NCI-H2107 treated with DMSO at 0.1 percent for 48 hours (cell line): ENCODE data around the gene CYTL1.
"Not testable (repeated sequence)": the region's sequence is repeated elsewhere in the genome, so short reads cannot be mapped to it uniquely, and the experiment has no call there.

Experiments used
- DNase-seq: peaks from one replicate; lab custom pipeline; 2025; ENCODE audit not compliant: unreplicated experiment; lab: John Stamatoyannopoulos, UW

Gene CYTL1

DNA sequence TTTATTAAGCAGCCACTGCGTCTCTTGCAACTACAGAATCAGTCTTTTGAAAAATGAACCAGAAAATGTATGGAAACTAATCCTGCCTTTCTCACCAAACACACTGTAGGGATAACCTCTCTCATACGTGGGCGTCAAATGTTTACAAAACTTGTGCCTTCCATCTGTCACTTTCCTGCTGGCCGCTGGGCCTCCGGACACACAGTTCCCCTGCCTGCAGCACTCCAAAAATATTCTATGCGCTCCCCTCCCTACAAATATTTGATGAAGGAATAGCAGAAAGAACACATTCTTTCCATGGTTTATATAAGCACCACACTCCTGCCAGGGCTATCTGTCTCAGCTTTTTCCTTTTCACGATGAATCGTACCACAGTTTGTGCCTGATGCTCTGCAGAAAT is 14.9 kb upstream of the CYTL1 start:
- DNase-seq: no peak

DNA sequence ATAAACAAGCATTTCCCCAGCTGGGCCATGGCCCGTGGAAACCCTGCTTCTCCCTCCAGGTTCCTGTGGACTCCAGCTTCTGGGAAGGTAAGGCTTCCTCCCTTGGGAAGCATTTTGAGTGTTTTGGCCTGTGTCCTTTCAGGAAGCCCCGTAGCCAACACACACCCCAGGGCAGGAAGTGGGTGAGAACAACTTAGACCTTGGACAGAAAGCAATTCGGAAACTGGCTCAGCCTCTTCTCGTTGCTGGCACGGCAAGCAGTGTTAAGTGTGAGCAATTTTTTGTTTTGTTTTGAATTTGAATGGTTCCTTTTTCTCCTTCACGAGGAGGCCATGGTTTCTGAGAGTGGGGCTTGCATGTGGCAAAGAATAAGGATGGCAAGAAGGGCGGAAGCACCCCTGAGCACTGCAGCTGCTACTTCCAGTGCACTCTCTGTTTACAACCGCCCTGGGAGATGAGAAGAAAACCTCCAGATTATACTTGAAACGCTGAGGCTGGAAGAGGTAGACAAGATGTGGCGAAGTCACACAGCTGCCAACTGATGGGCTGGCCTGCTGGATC is 14.1 kb upstream of the CYTL1 start:
- DNase-seq: no peak

DNA sequence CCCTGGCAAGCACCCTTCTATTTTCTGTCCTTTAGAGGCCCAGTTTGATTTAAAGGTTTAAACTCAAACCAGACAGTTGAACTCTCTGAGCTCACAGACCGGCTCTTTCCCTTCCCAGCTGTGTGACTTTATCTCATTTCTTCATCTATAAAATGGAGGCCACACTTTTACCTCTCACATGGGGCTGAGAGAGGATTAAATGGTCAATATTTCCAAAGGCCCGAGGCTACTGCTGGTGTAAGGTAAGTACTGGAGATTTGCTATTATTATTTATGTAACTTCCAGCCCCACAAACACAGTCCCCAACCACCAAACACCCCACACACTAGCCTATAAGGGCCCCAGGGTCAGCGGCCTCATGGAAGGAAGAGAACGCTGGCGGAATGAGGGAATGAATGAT is 13.6 kb upstream of the CYTL1 start:
- DNase-seq: no peak

DNA sequence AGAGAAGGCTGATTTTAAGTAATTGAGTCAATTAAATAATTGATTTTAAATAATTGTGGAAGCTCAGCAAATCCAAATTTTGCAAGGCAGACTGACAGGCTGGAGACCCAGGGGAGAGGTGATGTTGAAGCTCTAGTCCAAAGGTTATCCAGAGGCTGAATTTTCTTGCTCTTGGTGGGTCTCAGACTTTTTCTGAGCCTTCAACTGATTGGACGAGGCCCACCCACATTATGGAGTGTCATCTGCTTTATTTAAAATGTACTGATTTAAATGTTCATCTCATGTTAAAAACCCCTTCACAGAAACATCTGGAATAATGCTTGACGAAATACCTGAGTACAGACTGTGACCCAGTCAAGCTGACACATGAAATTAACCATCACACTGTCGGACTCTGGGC is 11.7 kb upstream of the CYTL1 start:
- DNase-seq: no peak

DNA sequence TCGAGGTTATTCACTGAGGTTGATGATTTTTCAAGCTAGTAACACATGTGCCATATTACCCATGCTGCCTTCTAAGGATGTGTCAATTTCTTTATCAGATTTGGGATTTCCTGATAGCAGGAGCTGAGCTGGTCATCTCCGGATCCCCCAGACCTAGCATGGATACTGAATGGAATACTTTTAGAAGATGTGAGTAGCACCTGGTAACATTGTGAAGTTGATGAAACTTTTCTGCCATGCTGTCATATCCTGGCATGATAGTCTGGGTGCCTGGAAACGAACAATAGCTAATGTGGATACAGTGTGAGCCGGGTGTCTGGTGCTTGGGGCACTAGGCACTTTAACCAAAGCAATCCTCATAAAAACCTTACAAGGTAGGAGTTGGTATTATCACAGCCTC is 11.0 kb upstream of the CYTL1 start:
- DNase-seq: no peak

DNA sequence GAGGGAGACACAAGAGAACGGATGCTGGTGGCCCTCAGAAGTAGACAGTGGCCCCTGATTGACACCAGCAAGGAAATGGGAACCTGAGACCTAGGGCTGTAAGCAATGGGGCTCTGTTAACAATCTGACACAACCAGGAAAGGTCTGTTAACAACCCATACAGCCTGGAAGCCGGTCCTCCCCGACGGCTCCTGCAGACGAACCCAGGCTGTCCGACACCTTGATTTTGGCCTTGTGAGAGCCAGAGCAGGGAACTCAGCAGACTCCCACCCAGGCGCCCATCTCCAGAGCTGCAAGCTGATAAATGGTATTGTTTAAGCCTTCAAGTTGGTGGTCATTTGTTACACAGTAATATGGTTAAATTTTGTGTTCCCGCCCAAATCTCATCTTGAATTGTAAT is 10.2 kb upstream of the CYTL1 start:
- DNase-seq: no peak

DNA sequence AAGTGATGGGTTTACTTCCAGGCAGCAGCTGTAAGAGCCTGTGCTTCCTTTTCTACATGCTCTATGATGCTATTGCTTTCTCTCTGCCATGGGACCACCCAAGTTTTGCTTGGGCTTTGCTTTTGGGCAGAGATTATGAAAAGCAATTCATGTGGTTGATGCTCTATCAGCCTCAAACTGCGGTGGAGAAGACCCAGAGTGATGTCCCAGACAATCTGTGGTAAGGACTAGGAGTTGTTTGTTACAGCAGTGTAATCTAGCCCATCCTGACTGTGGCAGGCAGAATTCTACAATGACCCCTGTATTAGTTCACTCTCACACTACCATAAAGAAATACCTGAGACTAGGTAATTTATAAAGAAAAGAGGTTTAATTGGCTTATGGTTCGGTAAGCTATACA is 9.2 kb upstream of the CYTL1 start:
- DNase-seq: no peak

DNA sequence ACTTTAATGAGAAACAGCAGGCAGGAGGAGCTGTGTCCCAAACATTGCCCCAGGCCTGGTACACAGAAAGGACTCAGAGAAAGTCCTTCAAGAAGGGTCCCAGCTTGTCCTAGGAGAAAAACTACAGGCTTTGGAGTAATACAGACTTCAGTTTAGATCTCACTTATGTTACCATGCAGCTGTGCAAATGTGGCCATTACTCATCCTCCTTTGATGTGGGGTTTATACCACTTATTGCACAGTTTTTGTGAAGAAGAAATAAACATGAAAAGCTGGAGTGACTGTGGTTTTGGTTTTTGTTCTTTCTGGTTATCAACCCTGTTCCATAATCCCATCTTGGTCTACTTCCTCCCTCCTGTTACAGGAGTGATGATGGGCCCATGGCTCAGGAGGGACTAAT is 8.1 kb upstream of the CYTL1 start:
- no peak for DNase-seq

DNA sequence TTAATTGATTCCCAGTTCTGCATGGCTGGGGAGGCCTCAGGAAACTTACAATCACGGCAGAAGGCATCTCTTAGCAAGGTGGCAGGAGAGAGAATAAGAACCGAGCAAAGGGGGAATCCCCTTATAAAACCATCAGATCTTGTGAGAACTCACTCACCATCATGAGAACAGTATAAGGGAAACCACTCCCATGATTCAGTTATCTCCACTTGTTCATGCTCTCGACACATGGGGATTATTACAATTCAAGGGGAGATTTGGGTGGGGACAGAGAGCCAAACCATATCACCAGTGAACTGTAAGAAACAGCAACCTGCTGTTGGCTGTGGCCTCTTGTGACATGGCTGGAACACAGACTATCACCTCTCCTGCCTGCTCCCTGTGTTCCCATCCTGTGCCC is 7.1 kb upstream of the CYTL1 start:
- DNase-seq: no peak

DNA sequence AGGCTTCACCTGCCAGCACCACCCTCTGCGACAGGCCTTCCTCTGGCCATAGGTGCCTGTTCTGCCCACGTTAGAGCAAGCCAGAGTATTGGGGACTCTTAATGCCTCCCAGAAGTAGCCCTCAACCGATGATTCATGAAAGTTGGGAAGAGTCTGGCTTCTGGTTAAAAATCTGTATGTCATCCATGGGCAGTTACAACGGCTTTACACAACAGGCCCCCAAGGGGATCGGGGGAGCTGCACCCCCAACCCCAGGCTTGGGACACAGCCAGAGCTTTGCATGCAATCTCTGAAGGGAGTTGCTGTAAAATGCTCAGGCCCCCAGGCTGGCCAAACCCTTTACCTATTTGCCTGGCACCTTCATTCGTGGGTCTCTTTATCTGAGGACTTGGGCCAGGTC is 5.4 kb upstream of the CYTL1 start:
- DNase-seq: no peak

DNA sequence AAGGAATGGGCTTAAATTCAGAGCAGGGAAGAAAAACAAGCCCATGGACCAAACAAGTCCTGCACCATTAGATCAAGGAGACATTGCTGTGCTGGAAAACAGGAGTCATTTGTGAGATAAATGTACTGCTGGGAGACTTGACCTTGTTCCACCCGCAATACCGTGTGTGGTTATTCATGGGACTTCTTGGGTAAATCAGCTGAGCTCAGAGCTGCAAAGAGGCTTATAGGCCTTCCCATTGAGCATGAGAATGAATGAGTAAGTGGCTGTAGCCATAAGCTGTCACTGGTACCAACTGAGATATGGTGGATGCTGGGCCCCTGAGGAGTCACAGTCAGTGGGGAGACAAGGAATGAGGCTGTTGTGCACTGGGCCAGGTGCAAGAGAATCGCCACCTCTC is 2.3 kb upstream of the CYTL1 start:
- no peak for DNase-seq

DNA sequence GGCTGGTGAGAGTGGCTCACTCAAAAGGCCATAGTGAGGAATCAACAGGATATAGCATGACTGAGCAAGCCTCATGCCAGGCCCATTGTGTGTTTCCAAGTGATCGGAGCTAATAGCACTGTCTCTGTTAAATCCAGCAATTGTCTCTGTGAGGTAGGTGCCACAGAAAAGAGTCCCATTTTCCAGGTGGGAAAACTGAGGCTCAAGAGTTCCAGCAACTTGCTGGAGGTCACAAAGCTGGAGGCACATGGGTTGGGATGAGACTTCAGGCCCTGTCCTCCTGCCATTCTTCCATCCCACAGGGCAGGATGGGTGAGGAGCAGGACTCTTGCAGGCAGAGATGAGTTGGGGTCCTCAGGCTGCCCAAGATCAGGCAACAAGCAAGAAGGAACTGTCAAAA is 1.1 kb upstream of the CYTL1 start:
- DNase-seq: no peak

DNA sequence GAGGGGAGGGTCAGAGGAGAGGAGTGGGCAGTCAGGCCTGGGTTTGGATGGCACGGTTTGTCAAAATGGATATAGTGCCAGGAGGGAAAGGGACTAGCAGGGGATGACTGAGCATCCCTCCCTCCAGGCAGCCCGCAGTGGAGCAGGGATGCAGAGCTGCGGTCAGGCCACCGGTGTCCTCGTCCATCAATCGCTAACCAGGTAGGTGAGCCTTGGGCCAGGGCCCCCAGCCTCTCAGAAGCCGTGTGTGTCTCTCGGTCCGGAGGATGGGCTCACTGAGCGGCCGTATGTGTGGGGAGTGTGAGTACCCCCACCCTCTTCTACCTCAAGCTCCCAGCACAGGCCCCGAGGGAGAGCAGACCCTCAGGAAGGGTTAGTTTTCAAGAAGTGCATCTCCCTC is 538 bp upstream of the CYTL1 start:
- no peak for DNase-seq

DNA sequence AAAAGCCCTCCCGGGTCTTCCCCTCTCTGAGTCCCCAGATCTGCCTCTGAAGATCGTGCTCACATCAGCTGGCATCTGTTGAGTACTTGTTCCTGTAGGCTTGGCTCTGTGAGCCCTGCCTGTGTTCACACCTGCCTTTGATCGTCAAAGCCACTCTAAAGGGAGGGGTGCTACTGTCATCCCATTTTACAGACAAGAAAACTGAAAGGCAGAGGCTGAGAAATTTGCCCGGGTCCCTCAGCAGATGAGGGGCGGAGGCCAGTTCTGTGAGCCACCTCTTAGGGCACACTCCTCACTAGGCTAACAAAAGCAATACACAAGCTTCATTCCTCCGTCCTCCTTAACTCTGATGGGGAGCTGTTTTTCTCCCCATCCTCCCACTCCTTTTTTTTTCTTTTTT is 655 bp downstream of the CYTL1 start:
- DNase-seq: no peak

DNA sequence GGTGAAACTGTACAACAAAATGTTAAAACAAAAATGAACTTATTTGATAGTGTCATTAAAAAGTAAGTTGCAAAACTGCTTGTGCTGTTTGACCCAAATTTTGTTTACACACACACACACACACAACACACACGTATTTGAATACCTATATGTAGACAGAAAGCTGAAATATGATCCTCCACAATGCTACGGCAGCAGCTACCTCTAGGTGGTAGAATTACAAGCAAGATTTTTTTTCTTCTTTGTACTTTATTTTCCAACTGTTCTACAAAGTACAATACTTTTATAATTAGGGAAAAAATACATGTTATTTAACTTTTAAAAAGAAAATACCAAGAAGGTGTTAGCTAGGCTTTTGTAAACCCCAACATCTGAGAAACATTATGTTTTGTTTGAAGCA is 1.2 kb downstream of the CYTL1 start:
- DNase-seq: peak; percentile 4

DNA sequence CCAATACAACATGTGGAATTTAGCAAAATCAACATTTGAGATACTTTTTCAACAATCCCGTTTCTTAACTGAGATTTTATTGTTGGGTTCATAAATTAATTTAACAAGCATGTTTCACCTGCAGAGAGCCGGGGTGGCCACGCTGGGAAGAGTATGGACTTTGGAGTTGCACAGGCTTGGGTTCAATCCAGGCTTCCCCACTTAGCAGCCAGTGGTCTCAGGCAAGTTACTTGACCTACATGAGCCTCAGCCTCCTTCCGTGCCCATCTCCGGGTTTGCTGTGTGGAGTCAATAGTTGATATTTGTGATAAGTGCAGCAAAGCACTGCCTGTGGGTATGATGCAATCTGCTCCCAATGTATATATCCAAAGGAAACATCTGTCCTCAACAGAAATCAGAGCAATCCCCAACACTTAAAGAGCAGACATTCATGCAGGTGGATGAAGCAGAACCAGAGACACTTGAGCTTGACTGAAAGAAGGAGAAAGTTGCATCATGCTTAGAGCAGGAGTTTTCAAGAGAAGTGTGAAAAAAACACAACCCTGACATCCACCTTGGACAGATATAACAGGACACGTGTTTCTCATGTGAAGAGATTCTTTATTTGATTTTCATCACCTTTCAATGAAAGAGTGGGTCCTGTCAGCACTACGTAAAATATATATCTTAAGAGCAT is 5.1 kb downstream of the CYTL1 start:
- DNase-seq: no peak

DNA sequence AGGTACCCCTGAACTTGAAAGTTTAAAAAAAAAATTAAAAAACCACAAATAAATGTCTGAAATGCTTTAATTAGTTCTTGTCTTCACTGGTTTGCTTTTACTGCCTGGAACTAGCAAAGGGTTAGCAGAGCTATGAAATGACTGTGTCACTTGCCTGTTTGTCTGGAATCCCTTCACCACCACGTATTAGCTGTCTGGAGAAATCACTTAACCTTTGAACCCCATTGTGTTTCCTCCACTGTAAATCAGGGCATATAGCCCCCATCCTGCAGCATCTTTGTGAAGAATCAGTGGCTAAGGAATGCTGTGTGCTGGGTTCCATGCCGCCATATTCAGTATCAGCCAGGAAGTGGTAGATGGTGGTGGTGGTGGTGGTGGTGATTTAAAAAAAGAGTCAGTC is 6.3 kb downstream of the CYTL1 start:
- DNase-seq: no peak

DNA sequence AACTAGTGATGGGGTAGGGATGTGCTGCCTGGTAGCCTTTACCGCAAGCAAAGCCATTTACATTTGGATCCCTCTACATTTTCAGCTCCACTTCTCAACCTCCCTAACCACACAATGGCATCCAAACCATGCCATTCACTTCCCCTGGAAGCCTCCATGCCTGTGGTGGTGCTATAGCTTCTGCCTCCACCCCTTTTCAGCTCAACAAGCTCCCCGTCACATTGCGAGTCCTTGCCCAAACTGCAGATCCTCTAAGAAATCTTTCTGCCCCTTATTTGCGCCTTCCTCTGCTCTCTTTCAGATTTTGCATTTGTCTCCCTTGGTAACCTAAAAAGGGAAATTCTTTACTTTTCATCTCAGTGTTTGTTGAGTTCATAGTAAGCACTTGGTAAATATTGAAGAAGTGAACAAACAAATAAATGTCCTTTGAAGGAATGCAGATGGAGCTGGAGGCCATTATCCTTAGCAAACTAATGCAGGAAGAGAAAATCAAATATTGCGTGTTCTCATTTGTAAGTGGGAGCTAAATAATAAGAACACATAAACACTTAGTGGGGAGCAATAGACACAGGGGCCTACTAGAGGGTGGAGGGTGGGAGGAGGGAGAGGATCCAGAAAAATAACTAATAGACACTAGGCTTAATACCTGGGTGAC is 6.9 kb downstream of the CYTL1 start:
- DNase-seq: no peak

DNA sequence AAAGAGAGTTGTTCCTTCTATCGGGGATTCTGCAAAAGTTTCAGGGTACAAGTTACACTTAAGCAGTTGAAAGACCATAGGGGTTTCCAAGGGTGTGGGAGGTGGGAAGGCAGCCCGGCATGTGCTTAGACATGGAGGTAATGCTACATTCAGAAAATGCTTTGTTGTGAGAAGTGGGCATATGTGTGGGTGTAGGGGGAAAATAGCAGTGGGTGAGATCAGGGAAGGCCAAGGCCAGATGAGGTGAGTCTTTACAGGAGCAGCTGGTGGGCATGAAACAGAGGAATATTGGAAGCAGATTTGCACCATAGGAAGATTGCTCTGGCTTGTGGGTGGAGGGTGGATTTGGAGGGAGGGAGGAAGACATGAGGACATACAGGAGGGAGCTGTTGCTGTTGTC is 8.3 kb downstream of the CYTL1 start:
- DNase-seq: no peak

DNA sequence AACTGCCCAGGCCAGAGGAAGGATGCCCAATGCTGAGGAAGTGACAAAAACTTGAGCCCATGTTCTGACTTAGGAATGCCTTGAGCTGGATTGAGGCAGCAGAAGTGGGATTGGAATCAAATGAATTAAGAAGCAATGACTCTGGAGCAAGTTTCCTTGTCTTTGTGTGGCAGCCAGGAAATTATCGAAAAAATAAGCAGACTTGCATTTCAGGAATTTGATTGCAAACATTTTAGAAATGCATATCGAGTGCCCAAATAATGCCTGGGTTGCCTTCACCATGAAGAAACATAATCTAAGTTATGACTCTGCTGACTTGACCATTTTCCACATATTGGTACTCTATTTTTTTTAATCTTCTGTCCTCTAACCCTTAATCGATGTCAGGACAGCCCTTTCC is 9.5 kb downstream of the CYTL1 start:
- DNase-seq: no peak

DNA sequence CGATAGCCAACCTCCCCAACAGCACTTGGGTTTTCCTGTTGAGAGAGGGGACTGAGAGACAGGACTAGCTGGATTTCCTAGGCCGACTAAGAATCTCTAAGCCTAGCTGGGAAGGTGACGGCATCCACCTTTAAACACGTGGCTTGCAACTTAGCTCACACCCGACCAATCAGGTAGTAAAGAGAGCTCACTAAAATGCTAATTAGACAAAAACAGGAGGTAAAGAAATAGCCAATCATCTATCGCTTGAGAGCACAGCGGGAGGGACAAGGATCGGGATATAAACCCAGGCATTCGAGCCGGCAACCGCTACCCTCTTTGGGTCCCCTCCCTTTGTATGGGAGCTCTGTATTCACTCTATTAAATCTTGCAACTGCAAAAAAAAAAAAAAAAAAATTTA is 12.3 kb downstream of the CYTL1 start:
- not testable (repeated sequence) for DNase-seq

DNA sequence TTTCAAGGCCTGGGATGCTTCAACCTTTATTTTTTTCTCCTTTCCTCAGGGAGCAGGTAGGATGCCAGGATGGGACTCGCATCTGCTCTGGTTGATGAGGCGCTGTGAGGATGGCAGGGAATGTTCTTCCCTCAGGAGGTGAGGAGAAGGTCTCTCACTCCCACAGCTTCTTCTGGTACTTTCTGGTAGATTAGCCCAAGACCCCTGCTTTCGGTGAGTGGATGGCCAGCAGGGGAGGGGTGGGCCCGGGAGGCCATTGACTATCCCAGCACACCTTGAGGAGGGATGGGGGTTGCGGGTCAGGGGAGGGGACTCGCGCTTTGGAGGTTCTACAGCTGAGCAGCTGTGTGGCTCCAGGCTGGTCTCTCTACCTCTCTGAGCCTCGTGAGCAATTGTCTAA is 14.8 kb downstream of the CYTL1 start:
- no peak for DNase-seq

DNA sequence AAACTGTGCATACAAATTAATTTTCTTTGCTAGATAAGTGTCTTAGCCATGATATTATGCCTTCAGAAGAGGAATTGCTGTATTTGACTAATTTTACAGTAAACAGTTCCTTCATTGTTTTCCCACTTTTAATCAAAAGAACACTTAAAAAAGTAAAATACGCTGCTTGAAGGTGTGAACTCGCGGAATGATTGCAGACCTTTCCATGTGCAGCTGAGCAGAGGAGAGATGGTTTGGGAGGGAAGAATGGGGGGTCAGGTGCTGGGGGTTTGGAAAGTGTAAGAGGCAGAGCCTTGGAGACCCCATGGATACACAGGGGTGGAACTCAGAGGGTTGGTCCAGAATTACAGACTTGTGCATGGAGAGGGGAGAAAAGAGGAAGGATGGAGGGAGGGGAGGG is 15.3 kb downstream of the CYTL1 start:
- no peak for DNase-seq
